Measurements from ENCODE around the gene SOX15. TPM values are rescaled to one million over a fixed set of nuclear protein-coding genes. Genes with fewer than 3 reads are reported as not detected.

The SOX15 gene
- total RNA-seq, result 1 to 10 TPM in 1 of 6 donors, under 1 TPM in 2, not detected in 3; 0.63 to 1.5 (median 0.71) TPM

- Histone ChIP-seq H3K4me3 (peak within 1 kb of the TSS; percentile 18 to 38 (median 26)), H3K27me3 (no peaks in the 10 kb centered on the region), H3K36me3 (peaks cover 29 to 77% (median 66%) of the 10 kb centered on the region in 4 donors), H3K27ac (peak within 1 kb of the TSS; percentile 12 to 59 (median 32)), H3K4me1 (peaks cover 16 to 18% (median 17%) of the 10 kb centered on the region in 4 donors), H3K9me3 (no peaks in the 10 kb centered on the region)
- WGBS, 2 donors, result 73 to 75% methylated on average over 18 to 23 of the region's 24 CpGs
- no peak for TF ChIP-seq EP300 (IDR thresholded peaks at IDR 0.05)
- no peak for TF ChIP-seq POLR2AphosphoS5 (IDR thresholded peaks at IDR 0.05)
- TF ChIP-seq POLR2A (IDR thresholded peaks at IDR 0.05), result no peak
- TF ChIP-seq CTCF (IDR thresholded peaks at IDR 0.05), result no peak
- DNase-seq (peak in 1 of 2 donors; percentile 76), ATAC-seq (ENCODE audit: low FRiP score in 2 of 2) (peak in 1 of 2 donors; percentile 23)
Observed at GRCh38 chr17:7589891-7590691, at the start of gene SOX15. SOX15 (minus strand) TSS chr17:7590094; CDS start chr17:7589676, 418 bp downstream.

GRCh38 chr17:7636163-7636562, 46.3 kb upstream of the SOX15 start:
- no peaks in the 10 kb centered on the region for H3K36me3 ChIP-seq
- ATAC-seq (ENCODE audit: low FRiP score in 2 of 2) (no peak), DNase-seq (no peak)
- TF ChIP-seq POLR2A (IDR thresholded peaks at IDR 0.05), result no peak
- TF ChIP-seq POLR2AphosphoS5 (IDR thresholded peaks at IDR 0.05), result no peak
- no peak for TF ChIP-seq EP300 (IDR thresholded peaks at IDR 0.05)
- no peak for TF ChIP-seq CTCF (IDR thresholded peaks at IDR 0.05)
- no peak overlapping the region for H3K4me3 ChIP-seq
- H3K9me3 ChIP-seq, result no peaks in the 10 kb centered on the region
- H3K27me3 ChIP-seq, result no peaks in the 10 kb centered on the region
- H3K4me1 ChIP-seq, result no peaks in the 10 kb centered on the region
- WGBS, 2 donors, result 65 to 71% methylated on average over 5 of the region's 5 CpGs
- no peak overlapping the region for H3K27ac ChIP-seq

GRCh38 chr17:7634384-7634783, 44.5 kb upstream of the SOX15 start:
- no peaks in the 10 kb centered on the region for H3K9me3 ChIP-seq
- H3K4me3 ChIP-seq, result no peak overlapping the region
- ATAC-seq (ENCODE audit: low FRiP score in 2 of 2), result no peak
- H3K36me3 ChIP-seq, result no peaks in the 10 kb centered on the region
- H3K27me3 ChIP-seq, result no peaks in the 10 kb centered on the region
- 21 to 38% methylated on average over 5 of the region's 5 CpGs for WGBS, 2 donors
- no peaks in the 10 kb centered on the region for H3K4me1 ChIP-seq
- TF ChIP-seq POLR2A (IDR thresholded peaks at IDR 0.05), result no peak
- TF ChIP-seq POLR2AphosphoS5 (IDR thresholded peaks at IDR 0.05), result no peak
- TF ChIP-seq CTCF (IDR thresholded peaks at IDR 0.05), result peak in 3 of 6 experiments; percentile 18 to 27 (median 20)
- TF ChIP-seq EP300 (IDR thresholded peaks at IDR 0.05), result no peak
- H3K27ac ChIP-seq, result no peak overlapping the region
- no peak for DNase-seq

GRCh38 chr17:7633093-7633492, 43.2 kb upstream of the SOX15 start:
- DNase-seq (no peak), ATAC-seq (ENCODE audit: low FRiP score in 2 of 2) (no peak)
- no peaks in the 10 kb centered on the region for H3K27me3 ChIP-seq
- 83 to 84% methylated on average over 2 of the region's 2 CpGs for WGBS, 2 donors
- TF ChIP-seq POLR2A (IDR thresholded peaks at IDR 0.05), result no peak
- TF ChIP-seq CTCF (IDR thresholded peaks at IDR 0.05), result no peak
- TF ChIP-seq EP300 (IDR thresholded peaks at IDR 0.05), result no peak
- TF ChIP-seq POLR2AphosphoS5 (IDR thresholded peaks at IDR 0.05), result no peak
- H3K9me3 ChIP-seq, result no peaks in the 10 kb centered on the region
- no peaks in the 10 kb centered on the region for H3K36me3 ChIP-seq
- H3K4me3 ChIP-seq, result no peak overlapping the region
- H3K4me1 ChIP-seq, result peaks cover 2 to 3% (median 2%) of the 10 kb centered on the region in 4 donors
- no peak overlapping the region for H3K27ac ChIP-seq

All from upper lobe of left lung (tissue), 6 donors.